ENCODE results near the gene INSL3.
"Not testable (repeated sequence)": the region's sequence is repeated elsewhere in the genome, so short reads cannot be mapped to it uniquely, and the experiment has no call there.

The INSL3 gene

GRCh38 chr19:17783721-17784120 is 37.6 kb downstream of the INSL3 start:
- not testable (repeated sequence) for DNase-seq (ENCODE audit: low spot score)

GRCh38 chr19:17780781-17781180 is 40.5 kb downstream of the INSL3 start:
- DNase-seq (ENCODE audit: low spot score) = no peak

DNA sequence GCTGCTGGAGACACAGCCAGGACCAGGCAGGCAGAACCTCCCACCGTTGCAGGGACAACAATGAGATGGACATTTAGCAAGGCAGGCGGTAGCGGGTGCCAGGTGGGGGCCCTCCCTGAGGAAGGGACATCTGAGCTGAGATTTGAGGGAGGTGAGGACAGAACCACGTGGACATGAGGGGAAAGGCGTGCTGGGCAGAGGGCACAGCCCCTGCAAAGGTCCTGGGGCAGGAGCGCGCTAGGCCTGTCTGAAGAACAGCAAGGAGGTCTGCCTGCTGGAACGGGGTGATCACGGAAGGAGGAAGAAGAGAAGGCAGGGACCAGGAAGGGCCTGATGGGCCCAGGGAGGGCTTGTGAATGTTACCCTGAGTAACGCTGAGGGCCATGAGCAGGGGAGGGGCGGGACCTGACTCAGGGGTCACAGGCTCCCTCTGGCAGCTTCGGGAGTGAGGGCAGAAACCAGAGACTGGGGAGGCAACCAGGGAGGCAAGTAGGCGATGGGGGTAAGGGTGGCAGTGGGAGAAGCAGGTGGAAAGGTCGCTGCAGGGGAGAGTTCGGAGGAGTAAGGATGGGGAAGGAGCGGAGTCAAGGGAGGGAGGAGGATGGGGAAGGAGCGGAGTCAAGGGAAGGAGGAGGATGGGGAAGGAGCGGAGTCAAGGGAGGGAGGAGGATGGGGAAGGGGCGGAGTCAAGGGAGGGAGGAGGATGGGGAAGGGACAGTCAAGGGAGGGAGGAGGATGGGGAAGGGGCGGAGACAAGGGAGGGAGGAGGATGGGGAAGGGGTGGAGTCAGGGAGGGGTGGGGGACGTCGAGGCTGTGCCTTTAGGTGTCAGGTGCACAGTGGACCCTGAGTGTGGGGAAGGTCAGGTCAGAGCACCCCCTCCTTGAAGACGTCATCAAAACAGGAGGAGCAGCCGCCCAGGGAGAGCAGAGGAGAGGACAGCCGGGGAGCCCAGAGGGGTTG is 42.1 kb downstream of the INSL3 start:
- peak; percentile 85 for DNase-seq (ENCODE audit: low spot score)

DNA sequence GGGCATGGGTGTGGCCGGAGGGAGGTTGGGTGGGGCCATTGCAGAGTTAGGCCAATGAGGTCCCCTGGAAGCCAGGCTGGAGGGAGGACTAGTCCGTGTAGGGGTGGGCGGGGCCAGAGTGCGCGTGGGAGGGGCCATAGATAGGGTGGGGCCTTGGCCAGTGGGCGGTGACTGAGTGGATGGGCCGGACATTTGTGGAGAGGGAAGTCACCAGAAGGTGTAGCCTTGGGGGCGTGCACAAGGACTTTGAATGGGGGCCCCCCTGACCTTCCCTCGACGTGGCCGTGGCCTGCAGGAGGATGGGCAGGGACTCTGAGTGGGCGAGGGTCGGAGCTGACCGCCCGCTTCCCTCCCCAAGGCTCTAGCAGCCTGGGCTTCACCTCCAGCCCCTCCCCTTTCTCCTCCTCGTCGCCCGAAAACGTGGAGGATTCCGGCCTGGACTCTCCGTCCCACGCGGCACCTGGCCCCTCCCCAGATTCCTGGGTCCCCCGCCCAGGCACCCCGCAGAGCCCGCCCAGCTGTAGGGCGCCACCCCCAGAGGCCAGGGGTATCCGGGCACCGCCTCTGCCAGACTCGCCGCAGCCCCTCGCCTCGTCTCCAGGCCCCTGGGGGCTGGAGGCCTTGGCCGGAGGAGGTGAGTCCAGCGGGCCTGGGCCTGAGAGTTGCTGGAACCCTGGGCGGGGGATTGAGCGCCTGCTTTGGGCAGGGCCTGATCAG is 42.9 kb downstream of the INSL3 start:
- no peak for DNase-seq (ENCODE audit: low spot score)

- not testable (repeated sequence) for DNase-seq (ENCODE audit: low spot score)
Observed at GRCh38 chr19:17777840-17778239, 43.5 kb downstream of the INSL3 start.

GRCh38 chr19:17775991-17776803 is 45.1 kb downstream of the INSL3 start:
- no peak for DNase-seq (ENCODE audit: low spot score)

- no peak for DNase-seq (ENCODE audit: low spot score)
Observed at GRCh38 chr19:17775245-17775927, 45.9 kb downstream of the INSL3 start.

- no peak for DNase-seq (ENCODE audit: low spot score)
Observed at GRCh38 chr19:17772172-17772571, 49.1 kb downstream of the INSL3 start.

GRCh38 chr19:17770613-17771012 is 50.7 kb downstream of the INSL3 start:
- DNase-seq (ENCODE audit: low spot score) = no peak

DNA sequence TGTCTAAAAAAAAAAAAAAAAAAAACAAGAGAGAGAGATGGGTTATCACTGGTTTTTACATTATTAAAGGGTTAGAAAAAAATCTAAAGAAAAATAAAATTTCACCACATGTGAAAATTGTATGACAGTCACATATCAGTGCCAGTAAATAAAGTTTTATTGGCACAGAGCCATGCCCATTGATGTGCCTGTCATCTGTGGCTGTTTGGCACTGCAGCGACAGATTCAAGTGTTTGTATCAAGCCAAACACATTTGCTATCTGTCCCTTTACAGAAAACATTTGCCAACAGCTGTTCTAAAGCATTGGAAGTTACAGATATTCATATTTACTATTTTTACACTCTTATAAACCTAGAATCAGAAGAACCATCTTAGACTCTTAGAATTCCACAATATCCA is 53.8 kb downstream of the INSL3 start:
- DNase-seq (ENCODE audit: low spot score) = no peak

DNA sequence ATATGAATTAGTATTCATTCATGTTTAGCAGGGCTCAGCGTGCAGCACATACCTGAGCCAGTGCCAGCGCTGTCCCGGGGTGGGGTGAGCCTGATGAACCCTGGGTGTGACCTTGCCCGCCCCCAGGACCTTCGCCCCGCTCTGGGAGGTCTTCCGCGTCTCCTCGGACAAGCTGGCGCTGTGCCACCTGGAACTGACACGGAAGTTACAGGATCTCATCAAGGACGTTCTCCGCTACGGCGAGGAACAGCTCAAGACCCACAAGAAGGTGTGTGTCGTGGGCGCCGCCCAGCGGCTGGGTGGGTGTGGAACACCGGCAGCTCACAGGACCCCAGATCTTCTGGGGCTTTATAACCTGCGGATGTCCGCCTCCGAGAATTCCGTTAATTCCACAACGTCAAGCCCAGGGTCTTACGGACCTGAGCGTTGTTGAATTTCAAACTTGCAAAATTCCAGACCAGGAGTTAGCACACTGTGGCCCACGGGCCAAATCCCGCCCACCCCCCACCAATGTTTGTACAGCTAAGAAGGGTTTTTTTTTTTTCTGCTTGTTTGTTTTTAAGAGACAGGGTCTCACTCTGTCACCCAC is 54.7 kb downstream of the INSL3 start:
- peak; percentile 81 for DNase-seq (ENCODE audit: low spot score)

Measured in Ammon's horn (tissue), 1 donor.